ENCODE data around the gene HSPA12B. TPM values are rescaled to one million over a fixed set of nuclear protein-coding genes. Genes with fewer than 3 reads are reported as not detected.
A peak's percentile ranks its signal among the peaks of the same experiment; 100 is the strongest.

Gene HSPA12B
- total and polyA plus RNA-seq, 2 of the 13 experiments (the other 11 are each of a cell fraction or from before 2014, with no cell fraction given) = 0.01 TPM; not detected in 1

GRCh38 chr20:3728354-3728753 is 4.1 kb upstream of the HSPA12B start (continued):
- TF ChIP-seq RNF219 (CRISPR knock-in tag; IDR thresholded peaks at IDR 0.05) (no peak), IKZF1 (IDR thresholded peaks at IDR 0.05) (no peak), PBX2 (CRISPR knock-in tag; IDR thresholded peaks at IDR 0.05) (no peak), LBX2 (CRISPR knock-in tag; IDR thresholded peaks at IDR 0.05; ENCODE audit: borderline replicate concordance) (no peak), ZBTB3 (CRISPR knock-in tag; IDR thresholded peaks at IDR 0.05; ENCODE audit: borderline replicate concordance, low read depth) (no peak), ZBTB7B (CRISPR knock-in tag; IDR thresholded peaks at IDR 0.05) (no peak)

- no peaks in the 10 kb centered on the region for H3K9me3 ChIP-seq (ENCODE audit: low read length)
- H3K36me3 ChIP-seq (replicated peaks in 1 of 2; ENCODE audit: control insufficient read depth in 1 of 2, insufficient read depth in 2 of 2, low read length in 2 of 2) = no peaks in the 10 kb centered on the region
- no peaks in the 10 kb centered on the region; the same call in 1 of the 2 replicates for H4K20me1 ChIP-seq (ENCODE audit: insufficient read depth, low read length)
- no peak overlapping the region for H3K4me2 ChIP-seq (ENCODE audit: low read depth, low read length)
- H3K9ac ChIP-seq (ENCODE audit: insufficient read depth, low read depth, low read length) = no peak overlapping the region
- no peak overlapping the region for H2AFZ ChIP-seq (ENCODE audit: low read length)
- H3K27me3 ChIP-seq (ENCODE audit: control insufficient read depth in 1 of 2, insufficient read depth in 2 of 2, low read length in 2 of 2) = peaks cover 21 to 67% of the 10 kb centered on the region in 2 experiments; a peak in 4 of 5 replicates
- H3K79me2 ChIP-seq (ENCODE audit: insufficient read depth, low read length) = no peaks in the 10 kb centered on the region
- ATAC-seq (no peak), DNase-seq (ENCODE audit: low spot score) (no peak), FAIRE-seq (no peak)
- TF ChIP-seq SAP130 (CRISPR knock-in tag; IDR thresholded peaks at IDR 0.05; ENCODE audit: low read depth) (no peak), ZNF205 (CRISPR knock-in tag; IDR thresholded peaks at IDR 0.05) (no peak), KDM4B (CRISPR knock-in tag; IDR thresholded peaks at IDR 0.05) (no peak), KAT7 (CRISPR knock-in tag; IDR thresholded peaks at IDR 0.05; ENCODE audit: borderline replicate concordance) (no peak), NFE2 (CRISPR knock-in tag; IDR thresholded peaks at IDR 0.05) (no peak), GABPA (IDR thresholded peaks at IDR 0.05; ENCODE audit: low read depth, low read length) (peak; percentile 14; the same call in 1 of the 2 replicates), GABPA (CRISPR knock-in tag; IDR thresholded peaks at IDR 0.05; ENCODE audit: low read depth) (no peak)
- H3K4me1 ChIP-seq (ENCODE audit: insufficient read depth, low read length) = 0 out of 2 replicates have a peak, but pooled peaks cover 5% of the 10 kb centered on the region
- H3K27ac ChIP-seq (ENCODE audit: extremely low read length, insufficient read depth, low read length) = no peak overlapping the region
- BruUV-seq (replicated peaks) = no TSS peak
- intact Hi-C loops (cut with micrococcal nuclease; ENCODE audit: unreplicated experiment) = no loop called here
- ChIA-PET CTCF (ENCODE audit: low intra/inter-chr PET ratio, low total read pairs) (no interaction called here), POLR2A (no interaction called here)
- in situ Hi-C loops (cut with HindIII; ENCODE audit: extremely low pct_ligation_motif_present, low pct_unique_long_range_greater_than_20kb) = no loop called here
- WGBS (ENCODE audit: low lambda C conversion rate) = 0% methylated on average over 1 of the region's 3 CpGs
- H3K4me3 ChIP-seq (replicated peaks in 1 of 3; ENCODE audit: insufficient read depth in 1 of 3, low read depth in 2 of 3, low read length in 3 of 3) = no peak overlapping the region
Measured at GRCh38 chr20:3728876-3729275, 3.6 kb upstream of the HSPA12B start.

Measured in HepG2 (cell line).